Liver (tissue), 9 donors: ENCODE measurements around the gene ATCAY. TPM values are rescaled to one million over a fixed set of nuclear protein-coding genes. Genes with fewer than 3 reads are reported as not detected.

Experiments
- DNase-seq: peaks from one replicate; pipeline ENCODE4 v3.0.0-alpha.2; 2017; ENCODE audit warnings: low spot score
- H3K27ac ChIP-seq, 2 donors: one replicate each; pipeline ENCODE4 v1.7.0; 2013; ENCODE audit warnings: inconsistent platforms in 2 of 2, low read length in 2 of 2, control low read depth in 1 of 2, low read depth in 1 of 2, mild to moderate bottlenecking in 1 of 2
- H3K27me3 ChIP-seq, 4 donors: one replicate each; pipeline versions ENCODE4 v1.6.1 to v1.7.0; 2013; ENCODE audit warnings: low read length in 3 of 4, inconsistent platforms in 1 of 4, mild to moderate bottlenecking in 1 of 4, moderate library complexity in 1 of 4; ENCODE audit not compliant: control insufficient read depth in 4 of 4, insufficient read depth in 4 of 4
- H3K36me3 ChIP-seq, 4 donors: one replicate each; pipeline versions ENCODE4 v1.6.1 to v1.7.0; 2013; ENCODE audit warnings: low read length in 3 of 4, mild to moderate bottlenecking in 3 of 4, low read depth in 1 of 4, moderate library complexity in 1 of 4; ENCODE audit not compliant: control insufficient read depth in 4 of 4, insufficient read depth in 3 of 4
- H3K4me1 ChIP-seq, 4 donors: one replicate each; pipeline versions ENCODE4 v1.6.1 to v1.7.0; 2013; ENCODE audit warnings: low read length in 3 of 4, mild to moderate bottlenecking in 3 of 4, moderate library complexity in 1 of 4; ENCODE audit not compliant: control insufficient read depth in 4 of 4, insufficient read depth in 4 of 4
- H3K4me3 ChIP-seq, 3 donors: one replicate each; pipeline versions ENCODE4 v1.6.1 to v1.7.0; 2013; ENCODE audit warnings: low read length in 3 of 3, control low read depth in 1 of 3, low read depth in 1 of 3, mild to moderate bottlenecking in 1 of 3
- H3K9ac ChIP-seq, 2 donors: one replicate each; pipeline ENCODE4 v1.7.0; 2013; ENCODE audit warnings: low read length in 2 of 2, mild to moderate bottlenecking in 2 of 2, moderate library complexity in 2 of 2, control low read depth in 1 of 2, low read depth in 1 of 2
- H3K9me3 ChIP-seq, 4 donors: one replicate each; pipeline versions ENCODE4 v1.6.1 to v1.7.0; 2013; ENCODE audit warnings: low read length in 3 of 4; ENCODE audit not compliant: control insufficient read depth in 4 of 4
- ATF3 ChIP-seq: IDR thresholded peaks from 2 replicates; pipeline ENCODE4 v1.6.1; 2016; ENCODE audit warnings: antibody characterized with exemption
- EGR1 ChIP-seq, 2 donors: IDR thresholded peaks; 2 replicates each; pipeline ENCODE4 v1.6.1; 2016 to 2018; ENCODE audit warnings: antibody characterized with exemption in 2 of 2, low read depth in 2 of 2
- FOXA1 ChIP-seq: IDR thresholded peaks from 2 replicates; pipeline ENCODE4 v1.6.1; 2016; ENCODE audit warnings: antibody characterized with exemption
- FOXA2 ChIP-seq: IDR thresholded peaks from 2 replicates; pipeline ENCODE4 v1.6.1; 2016; ENCODE audit warnings: antibody characterized with exemption
- HNF4A ChIP-seq, 2 donors: conservative IDR thresholded peaks; 2 replicates each; pipeline ENCODE4 v1.6.1; 2016; ENCODE audit warnings: antibody characterized with exemption in 2 of 2, mild to moderate bottlenecking in 2 of 2
- HNF4G ChIP-seq: IDR thresholded peaks from 2 replicates; pipeline ENCODE4 v1.6.1; 2016; ENCODE audit warnings: antibody characterized with exemption
- JUND ChIP-seq, 2 donors: IDR thresholded peaks; 2 replicates each; pipeline ENCODE4 v1.6.1; 2016; ENCODE audit warnings: antibody characterized with exemption in 2 of 2
- MAX ChIP-seq: IDR thresholded peaks from 2 replicates; pipeline ENCODE4 v1.6.1; 2016; ENCODE audit warnings: antibody characterized with exemption
- NR2F2 ChIP-seq: IDR thresholded peaks from 2 replicates; pipeline ENCODE4 v1.6.1; 2016; ENCODE audit warnings: antibody characterized with exemption
- RAD21 ChIP-seq, 2 donors: IDR thresholded peaks; 2 replicates each; pipeline ENCODE4 v1.6.1; 2016; ENCODE audit warnings: antibody characterized with exemption in 2 of 2, mild to moderate bottlenecking in 2 of 2
- RXRA ChIP-seq, 2 donors: IDR thresholded peaks; 2 replicates each; pipeline ENCODE4 v1.6.1; 2017 to 2018; ENCODE audit warnings: antibody characterized with exemption in 2 of 2, mild to moderate bottlenecking in 1 of 2
- SP1 ChIP-seq: IDR thresholded peaks from 2 replicates; pipeline ENCODE4 v1.6.1; 2018; ENCODE audit warnings: antibody characterized with exemption, mild to moderate bottlenecking
- TAF1 ChIP-seq: conservative IDR thresholded peaks from 2 replicates; pipeline ENCODE4 v1.6.1; 2016; ENCODE audit warnings: antibody characterized with exemption, mild to moderate bottlenecking
- YY1 ChIP-seq: IDR thresholded peaks from 2 replicates; pipeline ENCODE4 v1.6.1; 2016; ENCODE audit warnings: antibody characterized with exemption, mild to moderate bottlenecking
- WGBS: extraction: QIAGEN DNeasy Blood & Tissue Kit; methylation state at CpG from one replicate; pipeline ENCODE4 v1.1.7; 2013; 5-methylcytosine and 5-hydroxymethylcytosine counted together
- polyA plus RNA-seq, 2 donors: library from polyadenylated mRNA; stranded (reverse) in 1 of 2; unstranded in 1 of 2; fragments of 200-250 nt in 1 of 2; fragments of >200 nt in 1 of 2; fragmentation: Nextera tagmentation in 1 of 2; extraction: Ambion mirVana in 1 of 2; gene quantifications; one replicate each; pipeline versions ENCODE4 v1.2.1 to v1.2.3, GENCODE V29; 2013 to 2015
- total RNA-seq, 2 donors: library from RNA; depleted of rRNA; stranded (reverse); fragments of >200 nt; gene quantifications; one replicate each; pipeline ENCODE4 v1.2.3, GENCODE V29; 2014
- TF ChIP-seq, protein P1 (sequence below): fragments of 150-350 bp; IDR thresholded peaks from 2 replicates; pipeline ENCODE4 v1.5.1; 2017; ENCODE audit warnings: improper control_type of control experiment, low read depth, low read length; ENCODE audit not compliant: missing input control
- TF ChIP-seq, protein P2 (sequence below): IDR thresholded peaks from 2 replicates; pipeline ENCODE4 v1.6.1; 2016; ENCODE audit warnings: antibody characterized with exemption
- TF ChIP-seq, protein P3 (sequence below): IDR thresholded peaks from 2 replicates; pipeline ENCODE4 v1.6.1; 2016; ENCODE audit warnings: antibody characterized with exemption, mild to moderate bottlenecking
- donor health status: healthy.
- donor health status: healthy.
- donor health status: healthy.
- donor health status: healthy.
- donor health status: healthy.

ATCAY gene
- total and polyA plus RNA-seq, 4 donors: not detected

DNA sequence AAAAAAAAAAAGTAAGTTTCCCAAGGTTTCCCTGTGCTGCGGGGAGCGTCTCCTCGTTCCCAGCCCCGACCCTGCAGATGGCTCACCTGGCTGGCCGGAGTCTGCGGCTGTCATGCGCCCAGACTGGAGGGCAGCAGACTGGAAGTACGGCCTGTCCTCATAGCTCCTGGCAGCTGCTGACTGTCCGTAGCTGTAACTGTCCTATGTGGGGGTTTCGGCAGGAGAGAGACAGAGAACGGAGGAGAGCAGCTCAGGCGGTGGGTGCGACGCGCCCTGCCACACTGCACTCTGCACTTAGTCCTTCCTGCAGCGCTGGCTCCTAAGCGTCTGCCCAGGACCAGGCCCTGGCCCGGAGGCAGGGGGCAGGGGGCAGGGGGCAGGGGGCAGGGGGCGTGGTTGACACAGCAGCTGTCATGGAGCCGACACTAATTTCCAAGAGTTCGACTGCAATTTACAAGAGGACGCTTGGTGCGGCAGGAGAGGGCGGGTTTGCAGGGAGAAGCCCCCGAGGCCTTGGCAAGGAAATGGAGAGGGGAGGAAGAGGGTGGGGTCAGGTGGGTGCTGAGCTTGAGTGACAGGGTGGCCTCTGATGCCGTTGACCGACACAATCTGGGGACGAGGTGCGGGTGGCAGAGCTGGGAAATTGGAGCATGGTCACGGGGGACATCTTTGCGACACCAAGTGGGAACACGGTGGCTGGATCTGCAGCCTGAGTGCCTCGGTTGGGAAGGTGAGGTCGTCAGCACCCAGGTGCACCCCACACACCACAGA lies 46.7 kb upstream of the ATCAY start:
- Histone ChIP-seq H3K9me3 (no peaks in the 10 kb centered on the region), H3K4me3 (no peak overlapping the region)

DNA sequence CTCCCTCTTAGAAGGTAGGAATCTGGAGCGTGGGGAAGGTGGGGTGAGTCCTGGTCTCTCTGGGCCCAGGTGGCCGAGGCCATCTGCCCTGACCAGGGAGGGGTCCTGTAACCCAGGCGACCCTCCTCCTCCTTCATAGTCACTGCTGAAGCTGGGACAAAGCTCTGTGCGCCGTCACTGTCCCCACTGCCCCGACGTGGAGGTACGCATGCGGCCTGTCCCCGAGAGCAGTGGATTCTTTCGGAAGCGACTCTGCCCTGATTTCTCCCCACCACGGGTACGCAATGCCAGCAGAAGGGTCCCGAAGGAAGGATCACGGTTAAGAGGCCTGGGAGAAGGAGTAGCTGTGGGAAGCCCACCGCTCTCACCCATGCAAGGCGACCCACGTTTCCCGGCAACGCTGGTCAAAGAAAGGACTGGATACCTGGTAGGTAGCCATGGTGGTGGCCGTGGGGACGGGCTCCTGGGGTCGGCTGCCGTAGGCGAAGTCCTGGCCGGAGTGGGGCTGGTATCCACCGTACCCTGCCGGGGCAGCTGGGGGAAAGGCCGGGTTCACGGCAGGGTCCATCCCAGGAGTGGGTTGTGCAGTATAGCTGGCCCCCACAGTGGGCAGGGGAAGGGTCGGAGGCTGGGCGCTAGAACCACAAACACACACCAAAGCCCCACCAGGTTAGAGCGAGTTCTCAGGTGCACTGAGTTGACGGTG lies 46.0 kb upstream of the ATCAY start:
- H3K4me1 ChIP-seq: no peaks in the 10 kb centered on the region
- no peak for TF ChIP-seq NR2F2
- TF ChIP-seq FOXA1: no peak
- no peak for TF ChIP-seq ATF3
- TF ChIP-seq TAF1: no peak
- TF ChIP-seq EGR1 (IDR thresholded peaks at IDR 0.05; ENCODE audit: low read depth in 2 of 2): no peak
- TF ChIP-seq, protein P1, sequence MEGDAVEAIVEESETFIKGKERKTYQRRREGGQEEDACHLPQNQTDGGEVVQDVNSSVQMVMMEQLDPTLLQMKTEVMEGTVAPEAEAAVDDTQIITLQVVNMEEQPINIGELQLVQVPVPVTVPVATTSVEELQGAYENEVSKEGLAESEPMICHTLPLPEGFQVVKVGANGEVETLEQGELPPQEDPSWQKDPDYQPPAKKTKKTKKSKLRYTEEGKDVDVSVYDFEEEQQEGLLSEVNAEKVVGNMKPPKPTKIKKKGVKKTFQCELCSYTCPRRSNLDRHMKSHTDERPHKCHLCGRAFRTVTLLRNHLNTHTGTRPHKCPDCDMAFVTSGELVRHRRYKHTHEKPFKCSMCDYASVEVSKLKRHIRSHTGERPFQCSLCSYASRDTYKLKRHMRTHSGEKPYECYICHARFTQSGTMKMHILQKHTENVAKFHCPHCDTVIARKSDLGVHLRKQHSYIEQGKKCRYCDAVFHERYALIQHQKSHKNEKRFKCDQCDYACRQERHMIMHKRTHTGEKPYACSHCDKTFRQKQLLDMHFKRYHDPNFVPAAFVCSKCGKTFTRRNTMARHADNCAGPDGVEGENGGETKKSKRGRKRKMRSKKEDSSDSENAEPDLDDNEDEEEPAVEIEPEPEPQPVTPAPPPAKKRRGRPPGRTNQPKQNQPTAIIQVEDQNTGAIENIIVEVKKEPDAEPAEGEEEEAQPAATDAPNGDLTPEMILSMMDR: no peak
- TF ChIP-seq HNF4A (conservative IDR thresholded peaks at IDR 0.05): no peak
- TF ChIP-seq YY1: no peak
- no peak for TF ChIP-seq RAD21 (IDR thresholded peaks at IDR 0.05)
- no peak for TF ChIP-seq MAX
- TF ChIP-seq RXRA (IDR thresholded peaks at IDR 0.05): no peak
- no peak overlapping the region for H3K27ac ChIP-seq
- H3K36me3 ChIP-seq: no peaks in the 10 kb centered on the region
- no peak overlapping the region for H3K9ac ChIP-seq
- H3K4me3 ChIP-seq: no peak overlapping the region
- H3K27me3 ChIP-seq: no peaks in the 10 kb centered on the region
- DNase-seq: no peak
- H3K9me3 ChIP-seq: no peaks in the 10 kb centered on the region
- WGBS: 87% methylated on average over 35 of the region's 35 CpGs

More for the DNA sequence above, 46.7 kb upstream of the ATCAY start:
- WGBS: 62% methylated on average over 34 of the region's 34 CpGs
- no peak for DNase-seq
- no peak overlapping the region for H3K9ac ChIP-seq
- H3K36me3 ChIP-seq: no peaks in the 10 kb centered on the region
- TF ChIP-seq HNF4A (conservative IDR thresholded peaks at IDR 0.05): no peak
- H3K4me1 ChIP-seq: no peaks in the 10 kb centered on the region
- no peaks in the 10 kb centered on the region for H3K27me3 ChIP-seq
- H3K27ac ChIP-seq: no peak overlapping the region

DNA sequence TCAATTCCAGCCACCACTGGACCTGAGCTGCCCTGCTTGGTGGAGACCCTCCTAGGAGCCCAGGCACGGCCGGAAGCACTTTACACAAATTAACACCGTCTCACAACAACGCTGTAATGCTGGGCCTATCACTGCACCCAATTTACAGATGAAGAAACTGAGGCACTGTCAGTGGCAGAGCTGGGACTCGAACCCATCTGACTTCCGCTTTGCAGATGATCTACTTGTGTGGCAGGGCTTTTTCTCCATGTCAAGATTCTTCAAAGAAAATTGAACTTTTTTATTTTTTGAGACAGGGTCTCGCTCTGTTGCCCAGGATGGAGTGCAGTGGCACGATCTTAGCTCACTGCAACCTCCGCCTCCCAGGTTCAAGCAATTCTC lies 45.4 kb upstream of the ATCAY start:
- Histone ChIP-seq H3K36me3 (no peaks in the 10 kb centered on the region), H3K27ac (no peak overlapping the region), H3K4me3 (no peak overlapping the region), H3K9me3 (no peaks in the 10 kb centered on the region), H3K27me3 (no peaks in the 10 kb centered on the region), H3K9ac (no peak overlapping the region), H3K4me1 (no peaks in the 10 kb centered on the region)
- 92% methylated on average over 9 of the region's 9 CpGs for WGBS
- DNase-seq: no peak
- no peak for TF ChIP-seq HNF4G
- TF ChIP-seq JUND (IDR thresholded peaks at IDR 0.05): no peak
- TF ChIP-seq, protein P2, sequence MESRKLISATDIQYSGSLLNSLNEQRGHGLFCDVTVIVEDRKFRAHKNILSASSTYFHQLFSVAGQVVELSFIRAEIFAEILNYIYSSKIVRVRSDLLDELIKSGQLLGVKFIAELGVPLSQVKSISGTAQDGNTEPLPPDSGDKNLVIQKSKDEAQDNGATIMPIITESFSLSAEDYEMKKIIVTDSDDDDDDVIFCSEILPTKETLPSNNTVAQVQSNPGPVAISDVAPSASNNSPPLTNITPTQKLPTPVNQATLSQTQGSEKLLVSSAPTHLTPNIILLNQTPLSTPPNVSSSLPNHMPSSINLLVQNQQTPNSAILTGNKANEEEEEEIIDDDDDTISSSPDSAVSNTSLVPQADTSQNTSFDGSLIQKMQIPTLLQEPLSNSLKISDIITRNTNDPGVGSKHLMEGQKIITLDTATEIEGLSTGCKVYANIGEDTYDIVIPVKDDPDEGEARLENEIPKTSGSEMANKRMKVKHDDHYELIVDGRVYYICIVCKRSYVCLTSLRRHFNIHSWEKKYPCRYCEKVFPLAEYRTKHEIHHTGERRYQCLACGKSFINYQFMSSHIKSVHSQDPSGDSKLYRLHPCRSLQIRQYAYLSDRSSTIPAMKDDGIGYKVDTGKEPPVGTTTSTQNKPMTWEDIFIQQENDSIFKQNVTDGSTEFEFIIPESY: no peak
- no peak for TF ChIP-seq SP1
- TF ChIP-seq MAX: no peak
- TF ChIP-seq FOXA2: no peak
- no peak for TF ChIP-seq ATF3
- TF ChIP-seq, protein P3, sequence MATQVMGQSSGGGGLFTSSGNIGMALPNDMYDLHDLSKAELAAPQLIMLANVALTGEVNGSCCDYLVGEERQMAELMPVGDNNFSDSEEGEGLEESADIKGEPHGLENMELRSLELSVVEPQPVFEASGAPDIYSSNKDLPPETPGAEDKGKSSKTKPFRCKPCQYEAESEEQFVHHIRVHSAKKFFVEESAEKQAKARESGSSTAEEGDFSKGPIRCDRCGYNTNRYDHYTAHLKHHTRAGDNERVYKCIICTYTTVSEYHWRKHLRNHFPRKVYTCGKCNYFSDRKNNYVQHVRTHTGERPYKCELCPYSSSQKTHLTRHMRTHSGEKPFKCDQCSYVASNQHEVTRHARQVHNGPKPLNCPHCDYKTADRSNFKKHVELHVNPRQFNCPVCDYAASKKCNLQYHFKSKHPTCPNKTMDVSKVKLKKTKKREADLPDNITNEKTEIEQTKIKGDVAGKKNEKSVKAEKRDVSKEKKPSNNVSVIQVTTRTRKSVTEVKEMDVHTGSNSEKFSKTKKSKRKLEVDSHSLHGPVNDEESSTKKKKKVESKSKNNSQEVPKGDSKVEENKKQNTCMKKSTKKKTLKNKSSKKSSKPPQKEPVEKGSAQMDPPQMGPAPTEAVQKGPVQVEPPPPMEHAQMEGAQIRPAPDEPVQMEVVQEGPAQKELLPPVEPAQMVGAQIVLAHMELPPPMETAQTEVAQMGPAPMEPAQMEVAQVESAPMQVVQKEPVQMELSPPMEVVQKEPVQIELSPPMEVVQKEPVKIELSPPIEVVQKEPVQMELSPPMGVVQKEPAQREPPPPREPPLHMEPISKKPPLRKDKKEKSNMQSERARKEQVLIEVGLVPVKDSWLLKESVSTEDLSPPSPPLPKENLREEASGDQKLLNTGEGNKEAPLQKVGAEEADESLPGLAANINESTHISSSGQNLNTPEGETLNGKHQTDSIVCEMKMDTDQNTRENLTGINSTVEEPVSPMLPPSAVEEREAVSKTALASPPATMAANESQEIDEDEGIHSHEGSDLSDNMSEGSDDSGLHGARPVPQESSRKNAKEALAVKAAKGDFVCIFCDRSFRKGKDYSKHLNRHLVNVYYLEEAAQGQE: no peak
- TF ChIP-seq YY1: no peak
- no peak for TF ChIP-seq RXRA (IDR thresholded peaks at IDR 0.05)
- no peak for TF ChIP-seq FOXA1
- no peak for TF ChIP-seq TAF1
